ENCODE measurements around the gene ATP8B4.
"Not testable (repeated sequence)": the region's sequence is repeated elsewhere in the genome, so short reads cannot be mapped to it uniquely, and the experiment has no call there.

ATP8B4 gene

DNA sequence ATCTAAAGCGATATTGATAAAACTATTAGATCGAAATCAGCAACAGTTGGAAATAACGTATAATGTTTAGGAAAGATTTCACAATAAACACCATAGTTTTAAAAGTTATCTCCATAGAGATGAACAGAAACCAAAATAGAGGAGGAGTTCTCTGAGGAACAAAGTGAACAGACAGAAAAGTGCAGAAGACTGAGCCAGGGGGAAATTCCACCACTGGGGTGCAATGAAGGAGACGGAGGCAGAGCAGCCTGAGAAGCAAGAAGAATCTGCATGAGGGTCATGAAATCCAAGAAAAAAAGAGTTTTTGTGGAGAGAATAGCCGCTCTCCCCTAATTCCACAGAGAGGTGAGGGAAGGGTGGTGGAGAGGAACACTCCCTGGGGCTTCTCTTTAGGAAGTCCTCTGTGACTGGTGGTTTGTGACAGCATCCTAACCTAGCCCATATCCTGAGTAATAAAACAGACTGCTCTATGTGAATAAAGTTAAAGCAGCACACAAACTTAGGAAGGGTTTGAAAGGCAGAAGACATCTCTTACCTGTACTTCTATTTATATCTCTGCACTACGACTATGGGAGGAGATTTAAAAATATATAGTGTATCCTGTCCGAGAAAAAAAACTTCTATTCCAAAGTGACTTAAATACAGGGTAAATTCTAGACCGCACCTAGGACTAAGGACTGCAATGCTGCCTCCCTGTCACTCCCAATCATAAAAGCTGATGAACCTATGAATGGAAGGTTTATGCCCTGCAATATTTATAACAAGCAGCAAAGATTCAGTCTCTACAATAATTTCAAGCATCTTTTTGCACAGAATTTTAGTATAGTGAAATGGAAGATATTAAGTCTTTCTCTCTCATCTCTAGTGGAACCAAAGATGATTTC is 22.9 kb downstream of the ATP8B4 start:
- H3K9me3 ChIP-seq (ENCODE audit: control insufficient read depth in 2 of 2, low read length in 2 of 2) = no peaks in the 10 kb centered on the region
- H3K4me1 ChIP-seq (ENCODE audit: control insufficient read depth in 2 of 2, insufficient read depth in 2 of 2, low read length in 2 of 2) = no peaks in the 10 kb centered on the region
- H3K27me3 ChIP-seq (ENCODE audit: control insufficient read depth in 2 of 2, insufficient read depth in 2 of 2, low read length in 2 of 2) = no peaks in the 10 kb centered on the region
- no peak overlapping the region for H3K4me3 ChIP-seq (ENCODE audit: low read length in 2 of 2)
- no peaks in the 10 kb centered on the region for H3K36me3 ChIP-seq (ENCODE audit: control insufficient read depth in 2 of 2, insufficient read depth in 2 of 2, low read length in 2 of 2)
- H3K27ac ChIP-seq (ENCODE audit: low read depth in 2 of 2, low read length in 2 of 2) = no peak overlapping the region
- no peak overlapping the region for H3K9ac ChIP-seq (ENCODE audit: low read depth in 1 of 2, low read length in 2 of 2)

DNA sequence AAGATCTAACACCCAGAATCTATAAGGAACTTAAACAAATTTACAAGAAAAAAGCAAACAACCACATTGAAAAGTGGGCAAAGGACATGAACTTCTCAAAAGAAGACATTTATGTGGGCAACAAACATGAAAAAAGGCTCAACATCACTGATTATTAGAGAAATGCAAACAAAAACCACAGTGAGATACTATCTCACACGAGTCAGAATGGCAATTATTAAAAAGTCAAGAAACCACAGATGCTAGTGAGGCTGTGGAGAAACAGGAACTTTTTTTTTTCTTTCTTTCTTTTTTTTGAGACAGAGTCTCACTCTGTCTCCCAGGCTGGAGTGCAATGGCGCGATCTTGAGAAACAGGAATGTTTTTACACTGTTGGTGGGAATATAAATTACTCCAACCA is 29.6 kb downstream of the ATP8B4 start:
- H3K4me1 ChIP-seq (ENCODE audit: control insufficient read depth in 2 of 2, insufficient read depth in 2 of 2, low read length in 2 of 2); H3K36me3 ChIP-seq (ENCODE audit: control insufficient read depth in 2 of 2, insufficient read depth in 2 of 2, low read length in 2 of 2); H3K9ac ChIP-seq (ENCODE audit: low read depth in 1 of 2, low read length in 2 of 2); H3K27ac ChIP-seq (ENCODE audit: low read depth in 2 of 2, low read length in 2 of 2); H3K27me3 ChIP-seq (ENCODE audit: control insufficient read depth in 2 of 2, insufficient read depth in 2 of 2, low read length in 2 of 2); H3K9me3 ChIP-seq (ENCODE audit: control insufficient read depth in 2 of 2, low read length in 2 of 2); H3K4me3 ChIP-seq (ENCODE audit: low read length in 2 of 2): not testable (repeated sequence)

DNA sequence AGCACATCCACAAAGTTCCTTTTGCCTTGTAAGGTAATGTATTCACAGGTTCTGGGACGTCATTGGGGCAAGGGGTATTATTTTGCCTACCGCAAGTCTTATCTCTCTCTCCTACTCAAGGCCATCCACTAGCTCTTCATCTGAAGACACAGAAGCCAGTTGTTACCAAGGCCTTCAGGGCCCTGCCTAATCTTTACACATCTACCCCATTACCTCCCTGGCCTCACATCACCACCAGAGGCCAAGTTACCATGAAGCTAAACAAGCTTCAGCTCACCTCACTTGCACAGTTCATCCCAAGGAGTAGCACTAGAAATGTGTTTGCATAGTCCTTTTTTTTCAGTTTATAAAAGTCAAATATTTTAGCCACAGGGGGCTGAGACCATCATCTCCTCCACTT is 34.1 kb downstream of the ATP8B4 start:
- no peaks in the 10 kb centered on the region for H3K36me3 ChIP-seq (ENCODE audit: control insufficient read depth in 2 of 2, insufficient read depth in 2 of 2, low read length in 2 of 2)
- no peaks in the 10 kb centered on the region for H3K27me3 ChIP-seq (ENCODE audit: control insufficient read depth in 2 of 2, insufficient read depth in 2 of 2, low read length in 2 of 2)
- no peak overlapping the region for H3K27ac ChIP-seq (ENCODE audit: low read depth in 2 of 2, low read length in 2 of 2)
- no peaks in the 10 kb centered on the region for H3K9me3 ChIP-seq (ENCODE audit: control insufficient read depth in 2 of 2, low read length in 2 of 2)
- H3K4me1 ChIP-seq (ENCODE audit: control insufficient read depth in 2 of 2, insufficient read depth in 2 of 2, low read length in 2 of 2) = no peaks in the 10 kb centered on the region
- no peak overlapping the region for H3K9ac ChIP-seq (ENCODE audit: low read depth in 1 of 2, low read length in 2 of 2)
- H3K4me3 ChIP-seq (ENCODE audit: low read length in 2 of 2) = no peak overlapping the region

DNA sequence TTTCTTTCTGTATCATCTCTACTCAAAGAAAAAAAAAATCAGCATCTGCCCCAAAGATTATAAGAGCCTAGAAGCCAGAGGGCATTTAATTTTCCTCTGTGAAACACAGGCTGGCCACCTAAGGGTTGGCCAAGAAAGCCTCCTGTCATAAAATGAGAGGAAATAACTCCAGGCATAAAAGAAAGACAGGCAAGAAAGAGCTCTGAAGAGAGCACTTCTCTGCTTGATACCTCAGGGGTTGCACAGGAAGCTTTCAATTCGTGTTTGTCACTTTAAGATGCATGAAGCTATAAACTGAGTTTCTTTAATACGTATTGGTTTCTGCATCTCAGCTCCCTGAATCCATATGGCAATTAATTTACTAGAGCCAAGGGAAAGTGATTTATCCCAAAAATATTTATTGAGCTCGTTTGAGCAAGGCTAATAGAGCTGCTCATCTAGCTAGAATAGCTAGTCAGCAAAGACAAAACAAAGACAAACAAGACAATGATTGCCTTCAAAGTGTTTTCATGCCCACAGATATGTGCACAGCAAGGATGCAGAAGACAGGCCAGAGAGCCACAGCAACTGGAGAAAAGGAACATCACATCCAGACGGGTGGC is 35.5 kb downstream of the ATP8B4 start:
- Histone ChIP-seq H3K36me3 (ENCODE audit: control insufficient read depth in 2 of 2, insufficient read depth in 2 of 2, low read length in 2 of 2) (no peaks in the 10 kb centered on the region), H3K9ac (ENCODE audit: low read depth in 1 of 2, low read length in 2 of 2) (no peak overlapping the region), H3K9me3 (ENCODE audit: control insufficient read depth in 2 of 2, low read length in 2 of 2) (no peaks in the 10 kb centered on the region), H3K27ac (ENCODE audit: low read depth in 2 of 2, low read length in 2 of 2) (no peak overlapping the region), H3K27me3 (ENCODE audit: control insufficient read depth in 2 of 2, insufficient read depth in 2 of 2, low read length in 2 of 2) (no peaks in the 10 kb centered on the region), H3K4me3 (ENCODE audit: low read length in 2 of 2) (no peak overlapping the region), H3K4me1 (ENCODE audit: control insufficient read depth in 2 of 2, insufficient read depth in 2 of 2, low read length in 2 of 2) (no peaks in the 10 kb centered on the region)

- H3K27ac ChIP-seq (ENCODE audit: low read depth in 2 of 2, low read length in 2 of 2) = no peak overlapping the region
These were observed 37.0 kb downstream of the ATP8B4 start for GRCh38 chr15:50082066-50082465.

DNA sequence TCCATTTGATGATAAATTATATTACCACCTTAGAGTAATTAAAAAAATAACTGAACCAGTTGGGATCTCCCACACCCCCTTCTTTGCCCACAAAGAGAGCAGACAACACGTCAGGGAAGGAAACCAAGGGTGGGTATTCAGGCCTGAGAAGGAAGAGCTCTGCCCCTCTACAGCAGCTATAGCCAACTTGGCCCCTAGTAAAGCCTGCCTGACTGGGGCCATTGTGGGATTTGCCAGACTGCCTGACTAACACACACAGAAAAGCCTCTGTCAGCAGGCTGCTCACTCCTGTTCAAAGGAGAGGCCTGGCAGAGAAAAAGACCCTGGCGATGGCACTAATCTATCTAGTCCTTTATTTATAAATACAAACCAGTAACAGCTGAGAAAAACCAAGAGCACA is 41.4 kb downstream of the ATP8B4 start:
- no peak overlapping the region for H3K9ac ChIP-seq (ENCODE audit: low read depth in 1 of 2, low read length in 2 of 2)
- H3K27ac ChIP-seq (ENCODE audit: low read depth in 2 of 2, low read length in 2 of 2) = no peak overlapping the region
- H3K36me3 ChIP-seq (ENCODE audit: control insufficient read depth in 2 of 2, insufficient read depth in 2 of 2, low read length in 2 of 2) = no peaks in the 10 kb centered on the region
- H3K27me3 ChIP-seq (ENCODE audit: control insufficient read depth in 2 of 2, insufficient read depth in 2 of 2, low read length in 2 of 2) = no peaks in the 10 kb centered on the region
- no peaks in the 10 kb centered on the region for H3K9me3 ChIP-seq (ENCODE audit: control insufficient read depth in 2 of 2, low read length in 2 of 2)
- H3K4me1 ChIP-seq (ENCODE audit: control insufficient read depth in 2 of 2, insufficient read depth in 2 of 2, low read length in 2 of 2) = no peaks in the 10 kb centered on the region
- no peak overlapping the region for H3K4me3 ChIP-seq (ENCODE audit: low read length in 2 of 2)

More at GRCh38 chr15:50082066-50082465, 37.0 kb downstream of the ATP8B4 start:
- Histone ChIP-seq H3K4me3 (ENCODE audit: low read length in 2 of 2) (no peak overlapping the region), H3K27me3 (ENCODE audit: control insufficient read depth in 2 of 2, insufficient read depth in 2 of 2, low read length in 2 of 2) (no peaks in the 10 kb centered on the region), H3K9me3 (ENCODE audit: control insufficient read depth in 2 of 2, low read length in 2 of 2) (no peaks in the 10 kb centered on the region), H3K36me3 (ENCODE audit: control insufficient read depth in 2 of 2, insufficient read depth in 2 of 2, low read length in 2 of 2) (no peaks in the 10 kb centered on the region), H3K4me1 (ENCODE audit: control insufficient read depth in 2 of 2, insufficient read depth in 2 of 2, low read length in 2 of 2) (no peaks in the 10 kb centered on the region), H3K9ac (ENCODE audit: low read depth in 1 of 2, low read length in 2 of 2) (no peak overlapping the region)

DNA sequence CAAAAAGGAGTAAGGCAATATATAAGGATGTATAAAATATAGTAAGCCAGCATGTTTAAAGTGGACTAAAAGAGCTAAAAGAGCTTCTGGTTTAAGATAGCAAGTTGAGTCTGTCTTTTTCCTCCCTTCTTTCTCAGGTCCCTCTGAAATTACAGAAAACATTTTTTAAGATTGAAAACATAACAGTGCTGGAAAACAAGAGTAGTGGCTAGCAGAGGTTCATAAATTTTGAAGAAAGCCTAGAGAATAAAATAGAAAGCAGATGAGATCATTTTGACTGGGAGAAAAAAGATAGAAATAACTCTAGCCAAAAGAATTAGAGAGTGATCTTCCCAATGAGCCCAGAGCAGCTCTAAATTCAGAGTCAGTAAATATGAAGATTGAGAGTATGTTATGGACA is 41.9 kb downstream of the ATP8B4 start:
- Histone ChIP-seq H3K4me3 (ENCODE audit: low read length in 2 of 2) (no peak overlapping the region), H3K27me3 (ENCODE audit: control insufficient read depth in 2 of 2, insufficient read depth in 2 of 2, low read length in 2 of 2) (no peaks in the 10 kb centered on the region), H3K9ac (ENCODE audit: low read depth in 1 of 2, low read length in 2 of 2) (no peak overlapping the region), H3K27ac (ENCODE audit: low read depth in 2 of 2, low read length in 2 of 2) (no peak overlapping the region), H3K36me3 (ENCODE audit: control insufficient read depth in 2 of 2, insufficient read depth in 2 of 2, low read length in 2 of 2) (no peaks in the 10 kb centered on the region), H3K9me3 (ENCODE audit: control insufficient read depth in 2 of 2, low read length in 2 of 2) (no peaks in the 10 kb centered on the region), H3K4me1 (ENCODE audit: control insufficient read depth in 2 of 2, insufficient read depth in 2 of 2, low read length in 2 of 2) (no peaks in the 10 kb centered on the region)

DNA sequence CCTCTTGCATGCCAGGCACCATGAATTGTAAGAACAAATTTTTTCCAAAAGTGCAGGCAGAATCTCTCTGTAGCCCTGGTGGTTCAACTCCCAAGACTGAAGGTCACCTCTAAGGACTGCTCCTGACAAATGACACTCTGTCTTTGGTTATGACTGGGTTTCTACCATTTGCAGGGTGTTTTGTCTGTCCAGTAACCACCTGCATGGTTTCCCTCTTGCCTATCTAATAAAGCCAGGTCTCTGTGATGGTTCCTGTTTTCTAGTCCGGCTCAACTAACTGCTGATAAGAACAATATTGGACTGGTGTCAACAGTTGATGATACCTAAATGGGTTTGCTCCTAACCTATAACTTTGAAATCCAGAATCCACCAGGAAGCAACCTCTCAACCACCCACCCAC is 43.7 kb downstream of the ATP8B4 start:
- Histone ChIP-seq H3K36me3 (ENCODE audit: control insufficient read depth in 2 of 2, insufficient read depth in 2 of 2, low read length in 2 of 2) (no peaks in the 10 kb centered on the region), H3K9me3 (ENCODE audit: control insufficient read depth in 2 of 2, low read length in 2 of 2) (no peaks in the 10 kb centered on the region), H3K27ac (ENCODE audit: low read depth in 2 of 2, low read length in 2 of 2) (no peak overlapping the region), H3K27me3 (ENCODE audit: control insufficient read depth in 2 of 2, insufficient read depth in 2 of 2, low read length in 2 of 2) (no peaks in the 10 kb centered on the region), H3K9ac (ENCODE audit: low read depth in 1 of 2, low read length in 2 of 2) (no peak overlapping the region), H3K4me3 (ENCODE audit: low read length in 2 of 2) (no peak overlapping the region), H3K4me1 (ENCODE audit: control insufficient read depth in 2 of 2, insufficient read depth in 2 of 2, low read length in 2 of 2) (no peaks in the 10 kb centered on the region)

DNA sequence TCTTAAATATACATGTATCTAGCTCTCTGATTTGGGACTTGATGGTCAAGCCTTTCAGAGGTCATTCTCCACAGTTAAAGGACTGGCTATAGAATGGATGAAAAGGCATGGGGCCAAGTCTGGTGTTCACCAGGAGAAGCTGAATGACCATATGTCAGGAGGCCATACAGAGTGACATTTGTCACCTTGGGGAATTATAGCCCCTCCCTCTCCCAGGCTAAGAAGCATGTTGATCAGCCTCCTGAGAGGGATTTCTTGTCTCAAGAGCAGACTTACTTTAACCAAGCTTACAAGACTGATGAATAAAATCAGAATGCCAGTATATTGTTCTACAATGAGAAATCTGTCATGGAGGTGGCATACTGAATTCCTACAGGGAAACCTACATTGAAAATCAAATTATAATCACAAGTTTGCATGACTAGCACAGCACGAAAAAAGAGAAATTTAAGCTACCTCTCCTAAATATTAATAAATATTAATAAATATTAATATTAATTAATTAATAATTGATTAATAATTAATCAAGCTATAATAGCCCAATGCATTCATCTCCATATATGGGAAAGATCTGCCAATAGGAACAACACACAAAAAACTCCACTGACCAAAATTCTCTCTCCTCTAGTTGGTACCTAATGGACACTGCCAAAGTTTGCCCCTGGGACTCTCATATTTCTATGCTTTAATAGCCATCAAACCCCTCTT is 47.3 kb downstream of the ATP8B4 start:
- Histone ChIP-seq H3K9ac (ENCODE audit: low read depth in 1 of 2, low read length in 2 of 2) (no peak overlapping the region), H3K36me3 (ENCODE audit: control insufficient read depth in 2 of 2, insufficient read depth in 2 of 2, low read length in 2 of 2) (no peaks in the 10 kb centered on the region), H3K27me3 (ENCODE audit: control insufficient read depth in 2 of 2, insufficient read depth in 2 of 2, low read length in 2 of 2) (no peaks in the 10 kb centered on the region), H3K4me3 (ENCODE audit: low read length in 2 of 2) (no peak overlapping the region), H3K4me1 (ENCODE audit: control insufficient read depth in 2 of 2, insufficient read depth in 2 of 2, low read length in 2 of 2) (peaks cover 4 to 9% of the 10 kb centered on the region in 2 donors), H3K9me3 (ENCODE audit: control insufficient read depth in 2 of 2, low read length in 2 of 2) (no peaks in the 10 kb centered on the region), H3K27ac (ENCODE audit: low read depth in 2 of 2, low read length in 2 of 2) (no peak overlapping the region)

DNA sequence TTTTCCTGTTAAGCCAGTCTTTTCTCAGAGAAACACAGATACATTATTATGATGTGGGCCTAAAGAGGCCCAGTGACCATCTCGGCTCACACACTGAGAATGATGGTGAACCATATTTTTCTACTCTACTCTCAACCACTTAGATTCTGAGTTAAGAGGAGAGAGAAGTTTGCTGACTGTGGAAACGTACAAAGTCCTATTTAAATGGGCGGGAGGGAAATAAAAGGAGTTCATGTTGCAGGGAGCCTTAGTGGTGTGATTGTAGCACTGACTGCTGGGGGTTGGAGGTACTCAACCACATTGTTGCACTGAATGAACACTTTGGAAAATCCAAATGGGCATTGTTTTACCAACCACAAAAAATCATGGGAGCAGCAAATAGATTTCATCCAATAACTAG is 51.0 kb downstream of the ATP8B4 start:
- H3K9me3 ChIP-seq (ENCODE audit: control insufficient read depth in 2 of 2, low read length in 2 of 2) = no peaks in the 10 kb centered on the region
- no peak overlapping the region for H3K27ac ChIP-seq (ENCODE audit: low read depth in 2 of 2, low read length in 2 of 2)
- no peak overlapping the region for H3K9ac ChIP-seq (ENCODE audit: low read depth in 1 of 2, low read length in 2 of 2)
- peaks cover 4 to 13% of the 10 kb centered on the region in 2 donors for H3K4me1 ChIP-seq (ENCODE audit: control insufficient read depth in 2 of 2, insufficient read depth in 2 of 2, low read length in 2 of 2)
- H3K27me3 ChIP-seq (ENCODE audit: control insufficient read depth in 2 of 2, insufficient read depth in 2 of 2, low read length in 2 of 2) = no peaks in the 10 kb centered on the region
- H3K4me3 ChIP-seq (ENCODE audit: low read length in 2 of 2) = no peak overlapping the region
- H3K36me3 ChIP-seq (ENCODE audit: control insufficient read depth in 2 of 2, insufficient read depth in 2 of 2, low read length in 2 of 2) = no peaks in the 10 kb centered on the region
